Lower leg skin (tissue), 3 donors: ENCODE data around the gene CZIB.

Source experiments
- CTCF ChIP-seq, 3 donors: fragments of 450-650 bp; IDR thresholded peaks; one replicate each; pipeline ENCODE4 v1.5.1; 2016; ENCODE audit warnings: antibody characterized with exemption in 3 of 3, mild to moderate bottlenecking in 3 of 3, moderate library complexity in 2 of 3
- POLR2A ChIP-seq, 2 donors: fragments of 450-650 bp; IDR thresholded peaks; one replicate each; pipeline ENCODE4 v1.6.1; 2016 to 2017; ENCODE audit warnings: antibody characterized with exemption in 2 of 2, mild to moderate bottlenecking in 1 of 2, moderate library complexity in 1 of 2

DNA sequence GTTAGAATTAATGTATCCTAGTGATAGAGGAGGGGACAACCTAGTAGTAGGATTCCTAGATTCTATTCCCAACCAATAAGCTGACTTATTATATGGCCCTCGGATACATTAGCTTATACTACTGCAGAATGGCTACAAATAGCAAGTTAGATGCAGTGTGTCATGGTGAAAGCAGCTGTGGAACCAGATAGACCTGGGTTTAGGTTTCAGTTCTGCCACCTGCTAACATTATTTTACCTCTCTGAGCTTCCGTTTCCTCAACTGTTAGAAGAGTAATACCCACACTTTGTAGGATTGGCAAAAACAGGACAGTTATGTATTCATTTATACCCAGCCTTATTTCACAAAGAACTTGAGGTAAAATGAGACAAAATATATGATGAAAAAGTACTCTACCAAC is 39.5 kb upstream of the CZIB start:
- TF ChIP-seq CTCF (IDR thresholded peaks at IDR 0.05) (no peak), POLR2A (IDR thresholded peaks at IDR 0.05) (no peak)
